ENCODE results near the gene BCKDHA. TPM values are rescaled to one million over a fixed set of nuclear protein-coding genes. Genes with fewer than 3 reads are reported as not detected.

The BCKDHA gene
- total RNA-seq, 4 donors from 2014 or later: 27.9 to 59.2 (median 39.1) TPM

GRCh38 chr19:41410336-41411054 is 12.9 kb downstream of the BCKDHA start:
- no peak for TF ChIP-seq CTCF (IDR thresholded peaks at IDR 0.05; ENCODE audit: low read depth)

GRCh38 chr19:41411100-41411967 is 13.7 kb downstream of the BCKDHA start:
- TF ChIP-seq CTCF (IDR thresholded peaks at IDR 0.05; ENCODE audit: low read depth): no peak

- no peak for TF ChIP-seq CTCF (IDR thresholded peaks at IDR 0.05; ENCODE audit: low read depth)
Measured at GRCh38 chr19:41411968-41412265, 14.3 kb downstream of the BCKDHA start.

- no peak for TF ChIP-seq CTCF (IDR thresholded peaks at IDR 0.05; ENCODE audit: low read depth)
Measured at GRCh38 chr19:41412953-41413352, 15.3 kb downstream of the BCKDHA start.

- TF ChIP-seq CTCF (IDR thresholded peaks at IDR 0.05; ENCODE audit: low read depth): no peak
Measured at GRCh38 chr19:41413947-41414346, 16.3 kb downstream of the BCKDHA start.

GRCh38 chr19:41414461-41414860 is 16.8 kb downstream of the BCKDHA start:
- no peak for TF ChIP-seq CTCF (IDR thresholded peaks at IDR 0.05; ENCODE audit: low read depth)

GRCh38 chr19:41415154-41415571 is 17.5 kb downstream of the BCKDHA start:
- no peak for TF ChIP-seq CTCF (IDR thresholded peaks at IDR 0.05; ENCODE audit: low read depth)
